Caco-2 (cell line): ENCODE measurements around the gene TAF1D. TPM values are rescaled to one million over a fixed set of nuclear protein-coding genes. Genes with fewer than 3 reads are reported as not detected.
A peak's percentile ranks its signal among the peaks of the same experiment; 100 is the strongest.
"Not testable (repeated sequence)": the region's sequence is repeated elsewhere in the genome, so short reads cannot be mapped to it uniquely, and the experiment has no call there.

Experiments
- BruUV-seq: library from RNA; stranded (reverse); fragments of 400-500 nt; replicated peaks from 2 replicates; lab custom pipeline; 2021; lab: Mats Ljungman, UMichigan
- CTCF ChIA-PET: fragments of 300-600 bp; sonication (Branson Sonifier 250); formaldehyde crosslinking; loops from one replicate; lab custom pipeline; 2022; ENCODE audit warnings: antibody characterized with exemption; lab: Charles Lee
- POLR2A ChIA-PET: fragments of 300-600 bp; sonication (Branson Sonifier 250); formaldehyde crosslinking; loops from one replicate; lab custom pipeline; 2022; ENCODE audit warnings: antibody characterized with exemption; lab: Charles Lee
- DNase-seq, 2 experiments: peaks; one replicate each; pipeline versions ENCODE4 v3.0.0 to v3.0.0-alpha.2; 2020 to 2022
- H3K27me3 ChIP-seq: replicated peaks from 2 replicates; pipeline ENCODE4 v1.6.0; 2011; ENCODE audit warnings: low read length; ENCODE audit not compliant: control insufficient read depth, insufficient read depth
- H3K36me3 ChIP-seq: 2 replicates; pipeline ENCODE4 v1.5.1; 2011; ENCODE audit warnings: low read length; ENCODE audit not compliant: control insufficient read depth, insufficient read depth
- H3K4me1 ChIP-seq: fragments of 250-450 bp; sonication (Bioruptor Pico); 2 replicates; pipeline ENCODE4 v1.5.1; 2020; ENCODE audit warnings: mild to moderate bottlenecking
- H3K4me3 ChIP-seq: 2 replicates; pipeline ENCODE4 v1.5.1; 2011; ENCODE audit warnings: low read depth, mild to moderate bottlenecking, control low read depth, low read length
- H3K9me3 ChIP-seq: fragments of 250-450 bp; sonication (Bioruptor Pico); 2 replicates; pipeline ENCODE4 v1.5.1; 2020; ENCODE audit warnings: mild to moderate bottlenecking, moderate library complexity
- H3K27ac Mint-ChIP-seq: one replicate; pipeline ENCODE4 v1.8.0; 2022; ENCODE audit warnings: mixed read lengths; ENCODE audit not compliant: unreplicated experiment
- H3K27me3 Mint-ChIP-seq: one replicate; pipeline ENCODE4 v1.8.0; 2022; ENCODE audit warnings: mixed read lengths; ENCODE audit not compliant: insufficient read depth, unreplicated experiment
- H3K36me3 Mint-ChIP-seq: one replicate; pipeline ENCODE4 v1.8.0; 2022; ENCODE audit warnings: mild to moderate bottlenecking, mixed read lengths; ENCODE audit not compliant: insufficient read depth, unreplicated experiment
- H3K4me1 Mint-ChIP-seq: one replicate; pipeline ENCODE4 v1.8.0; 2022; ENCODE audit warnings: low read depth, mixed read lengths; ENCODE audit not compliant: unreplicated experiment
- H3K4me3 Mint-ChIP-seq: one replicate; pipeline ENCODE4 v1.8.0; 2022; ENCODE audit warnings: mild to moderate bottlenecking, moderate library complexity, mixed read lengths; ENCODE audit not compliant: unreplicated experiment
- H3K9me3 Mint-ChIP-seq: one replicate; pipeline ENCODE4 v1.8.0; 2022; ENCODE audit warnings: mixed read lengths; ENCODE audit not compliant: unreplicated experiment
- intact Hi-C: fragments of 100-400 bp; cut with micrococcal nuclease; formaldehyde crosslinking; loops from one replicate; pipeline ENCODE4 v1.10.0; 2022; ENCODE audit not compliant: unreplicated experiment
- total RNA-seq: library from RNA; stranded (reverse); gene quantifications from 2 replicates; pipeline ENCODE4 v1.2.3, GENCODE V29; 2022
- TF ChIP-seq, protein P1 (sequence below), 2 experiments: fragments of 200-600 bp in 1 of 2; IDR thresholded peaks; 1 replicate in 1 of 2; 2 replicates in 1 of 2; pipeline versions ENCODE4 v1.5.1 to v1.8.0; 2011 to 2022; ENCODE audit warnings: antibody characterized with exemption in 1 of 2, control low read depth in 1 of 2, inconsistent platforms in 1 of 2, low read depth in 1 of 2, low read length in 1 of 2, mild to moderate bottlenecking in 1 of 2, moderate library complexity in 1 of 2; ENCODE audit not compliant: insufficient read depth in 1 of 2, severe bottlenecking in 1 of 2, unreplicated experiment in 1 of 2

TAF1D gene
- total RNA-seq, 1 experiment from 2014 or later = 354 TPM

DNA sequence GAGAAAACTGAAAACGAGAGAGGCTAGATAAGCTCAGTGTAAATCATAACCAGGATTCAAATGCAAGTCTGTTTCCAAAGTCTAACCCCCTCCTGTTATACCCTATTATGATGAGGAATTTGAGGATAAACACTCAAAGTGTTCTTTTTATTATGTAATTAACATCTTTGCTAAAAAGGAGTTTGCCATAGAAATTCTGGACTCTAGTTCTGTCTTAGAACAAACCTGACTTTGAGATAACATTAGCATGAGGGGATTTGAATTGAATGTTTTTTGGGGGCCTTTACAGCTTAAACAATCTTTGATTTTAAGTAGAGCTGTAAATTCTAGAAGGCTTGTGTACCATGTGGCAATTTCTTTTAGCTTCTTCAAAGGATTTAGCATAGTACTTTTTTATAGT lies 9.7 kb upstream of the TAF1D start:
- intact Hi-C loops = no loop called here
- peaks cover 12% of the 10 kb centered on the region for H3K4me1 Mint-ChIP-seq
- H3K36me3 ChIP-seq = peaks cover 2% of the 10 kb centered on the region
- H3K27me3 ChIP-seq = no peaks in the 10 kb centered on the region
- H3K9me3 ChIP-seq = no peaks in the 10 kb centered on the region
- TF ChIP-seq, protein P1, sequence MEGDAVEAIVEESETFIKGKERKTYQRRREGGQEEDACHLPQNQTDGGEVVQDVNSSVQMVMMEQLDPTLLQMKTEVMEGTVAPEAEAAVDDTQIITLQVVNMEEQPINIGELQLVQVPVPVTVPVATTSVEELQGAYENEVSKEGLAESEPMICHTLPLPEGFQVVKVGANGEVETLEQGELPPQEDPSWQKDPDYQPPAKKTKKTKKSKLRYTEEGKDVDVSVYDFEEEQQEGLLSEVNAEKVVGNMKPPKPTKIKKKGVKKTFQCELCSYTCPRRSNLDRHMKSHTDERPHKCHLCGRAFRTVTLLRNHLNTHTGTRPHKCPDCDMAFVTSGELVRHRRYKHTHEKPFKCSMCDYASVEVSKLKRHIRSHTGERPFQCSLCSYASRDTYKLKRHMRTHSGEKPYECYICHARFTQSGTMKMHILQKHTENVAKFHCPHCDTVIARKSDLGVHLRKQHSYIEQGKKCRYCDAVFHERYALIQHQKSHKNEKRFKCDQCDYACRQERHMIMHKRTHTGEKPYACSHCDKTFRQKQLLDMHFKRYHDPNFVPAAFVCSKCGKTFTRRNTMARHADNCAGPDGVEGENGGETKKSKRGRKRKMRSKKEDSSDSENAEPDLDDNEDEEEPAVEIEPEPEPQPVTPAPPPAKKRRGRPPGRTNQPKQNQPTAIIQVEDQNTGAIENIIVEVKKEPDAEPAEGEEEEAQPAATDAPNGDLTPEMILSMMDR (IDR thresholded peaks at IDR 0.05; ENCODE audit: insufficient read depth in 1 of 2, low read depth in 1 of 2, low read length in 1 of 2, severe bottlenecking in 1 of 2, unreplicated experiment in 1 of 2) = no peak
- DNase-seq = no peak
- H3K4me1 ChIP-seq = peaks cover 4% of the 10 kb centered on the region
- no peak overlapping the region for H3K4me3 Mint-ChIP-seq
- BruUV-seq = no TSS peak
- no peaks in the 10 kb centered on the region for H3K27me3 Mint-ChIP-seq
- no peaks in the 10 kb centered on the region for H3K9me3 Mint-ChIP-seq
- no peak overlapping the region for H3K4me3 ChIP-seq
- ChIA-PET CTCF (interaction anchor here (0.6 to 0.7 kb wide), 2 partner anchors 14 to 33 kb away, joined by 3 to 10 read pairs; partner anchors contain the start of gene MED17), POLR2A (interaction anchor here (0.6 to 1.3 kb wide), 3 partner anchors 9 to 33 kb away, joined by 6 to 8 read pairs (median 7); partner anchors contain the start of genes C11orf54, MED17 and TAF1D)
- no peaks in the 10 kb centered on the region for H3K36me3 Mint-ChIP-seq
- H3K27ac Mint-ChIP-seq = no peak overlapping the region

DNA sequence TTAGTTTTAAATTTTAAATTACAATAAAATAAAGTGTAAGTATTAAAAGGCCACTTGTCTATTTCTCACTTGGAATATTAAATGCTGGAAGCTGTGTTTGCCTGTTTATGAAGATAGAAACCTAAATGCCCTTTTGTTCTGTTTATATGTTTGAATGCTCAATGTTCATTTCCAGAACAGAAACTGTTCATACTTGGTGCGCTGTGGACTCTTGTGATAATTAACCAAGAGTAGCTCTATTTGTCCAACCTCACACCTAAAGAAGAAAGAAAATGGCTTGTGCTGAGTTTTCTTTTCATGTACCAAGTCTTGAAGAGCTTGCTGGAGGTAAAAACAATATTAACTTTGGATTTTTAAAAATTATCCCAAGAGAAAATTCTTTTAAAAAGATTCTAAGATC lies 5.8 kb upstream of the TAF1D start:
- Mint-ChIP-seq H3K4me3 (no peak overlapping the region), H3K27me3 (no peaks in the 10 kb centered on the region), H3K4me1 (peaks cover 32% of the 10 kb centered on the region), H3K36me3 (peaks cover 3% of the 10 kb centered on the region), H3K9me3 (no peaks in the 10 kb centered on the region), H3K27ac (no peak overlapping the region)
- POLR2A ChIA-PET = no interaction called here
- intact Hi-C loops = no loop called here
- TF ChIP-seq, protein P1 (IDR thresholded peaks at IDR 0.05; ENCODE audit: insufficient read depth in 1 of 2, low read depth in 1 of 2, low read length in 1 of 2, severe bottlenecking in 1 of 2, unreplicated experiment in 1 of 2) = no peak
- DNase-seq = no peak
- peaks cover 20% of the 10 kb centered on the region for H3K4me1 ChIP-seq
- H3K27me3 ChIP-seq = no peaks in the 10 kb centered on the region
- H3K36me3 ChIP-seq = peaks cover 6% of the 10 kb centered on the region
- H3K9me3 ChIP-seq = no peaks in the 10 kb centered on the region
- CTCF ChIA-PET = interaction anchor here (1.2 kb wide), 1 partner anchor 37 kb away, joined by 4 read pairs; the partner anchor contains the start of gene MED17
- no peak overlapping the region for H3K4me3 ChIP-seq
- no TSS peak for BruUV-seq

DNA sequence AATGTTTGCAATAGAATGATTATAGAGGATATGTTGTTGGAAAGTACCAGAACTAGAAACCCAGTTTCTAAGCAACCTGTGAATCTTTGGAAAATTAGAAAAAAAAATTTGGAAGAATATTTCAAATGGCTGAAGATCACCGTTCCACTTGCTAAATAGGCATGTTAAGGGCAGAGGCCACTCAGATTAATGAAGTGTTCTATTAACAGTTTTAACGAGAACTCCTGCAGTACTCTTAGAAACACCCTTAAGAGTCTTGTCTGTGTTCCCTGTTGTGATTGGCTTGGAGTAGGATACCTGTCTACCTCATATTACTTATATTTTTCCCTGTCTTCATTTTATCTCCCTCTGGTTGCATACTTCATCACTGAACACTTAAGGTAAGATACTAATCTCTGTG lies 4.8 kb upstream of the TAF1D start:
- no TSS peak for BruUV-seq
- no peaks in the 10 kb centered on the region for H3K27me3 ChIP-seq
- H3K9me3 Mint-ChIP-seq = no peaks in the 10 kb centered on the region
- H3K36me3 ChIP-seq = peaks cover 6% of the 10 kb centered on the region
- intact Hi-C loops = no loop called here
- no peaks in the 10 kb centered on the region for H3K27me3 Mint-ChIP-seq
- H3K4me1 ChIP-seq = peaks cover 20% of the 10 kb centered on the region
- DNase-seq = no peak
- TF ChIP-seq, protein P1 (IDR thresholded peaks at IDR 0.05; ENCODE audit: insufficient read depth in 1 of 2, low read depth in 1 of 2, low read length in 1 of 2, severe bottlenecking in 1 of 2, unreplicated experiment in 1 of 2) = no peak
- peaks cover 13% of the 10 kb centered on the region for H3K36me3 Mint-ChIP-seq
- ChIA-PET POLR2A (interaction anchor here (0.5 to 1.2 kb wide), 3 partner anchors 16 to 134 kb away, joined by 3 to 6 read pairs (median 4); partner anchors contain the start of gene MED17), CTCF (interaction anchor here (0.8 kb wide), 1 partner anchor 38 kb away, joined by 7 read pairs; the partner anchor contains the start of gene MED17)
- peaks cover 29% of the 10 kb centered on the region for H3K4me1 Mint-ChIP-seq
- H3K27ac Mint-ChIP-seq = peak overlapping the region; percentile 1
- H3K4me3 ChIP-seq = no peak overlapping the region
- no peaks in the 10 kb centered on the region for H3K9me3 ChIP-seq
- peak overlapping the region; percentile 50 for H3K4me3 Mint-ChIP-seq

DNA sequence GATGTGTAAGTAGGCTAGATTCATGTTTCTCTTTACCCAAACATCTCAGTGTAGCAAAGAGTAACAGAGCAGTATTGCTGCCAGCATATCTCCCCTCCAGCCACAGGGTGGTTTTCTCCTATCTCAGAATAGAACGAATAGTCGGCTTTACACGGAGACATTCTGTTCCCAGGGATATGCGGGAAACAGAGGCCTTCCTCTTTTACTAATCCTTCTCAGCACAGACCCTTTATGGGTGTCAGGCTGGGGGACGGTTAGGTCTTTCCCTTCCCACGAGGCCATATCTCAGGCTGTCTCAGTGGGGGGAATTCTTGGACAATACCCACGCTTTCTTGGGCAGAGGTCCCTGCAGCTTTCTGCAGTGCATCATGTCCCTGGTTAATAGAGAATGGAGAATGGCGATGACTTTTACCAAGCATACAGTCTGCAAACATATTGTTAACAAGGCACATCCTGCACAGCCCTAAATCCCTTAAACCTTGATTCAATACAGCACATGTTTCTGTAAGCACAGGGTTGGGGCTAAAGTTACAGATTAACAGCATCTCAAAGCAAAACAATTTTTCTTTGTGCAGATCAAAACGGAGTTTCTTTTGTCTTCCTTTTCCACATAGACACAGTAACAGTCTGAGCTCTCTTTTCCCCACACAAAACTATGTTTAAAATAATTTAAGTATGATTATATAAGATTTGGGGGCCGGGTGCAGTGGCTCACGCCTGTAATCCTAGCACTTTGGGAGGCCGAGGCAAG lies 3.9 kb upstream of the TAF1D start:
- Mint-ChIP-seq H3K4me1 (peaks cover 25% of the 10 kb centered on the region), H3K27ac (peak overlapping the region; percentile 1), H3K4me3 (peak overlapping the region; percentile 50), H3K36me3 (peaks cover 23% of the 10 kb centered on the region)
- BruUV-seq, H3K9me3 Mint-ChIP-seq, H3K9me3 ChIP-seq, H3K27me3 Mint-ChIP-seq, H3K27me3 ChIP-seq, H3K36me3 ChIP-seq: not testable (repeated sequence)
- peak in 1 of 2 experiments; percentile 69 for DNase-seq
- intact Hi-C loops = loop anchor here (1.0 kb wide), 3 partner anchors 21 to 39 kb away; partner anchors contain the start of gene MED17
- H3K4me1 ChIP-seq = peaks cover 20% of the 10 kb centered on the region
- peak overlapping the region; percentile 24 for H3K4me3 ChIP-seq
- CTCF ChIA-PET = interaction anchor here (0.8 kb wide), 1 partner anchor 39 kb away, joined by 7 read pairs; the partner anchor contains the start of gene MED17
- POLR2A ChIA-PET = interaction anchor here (0.6 to 1.2 kb wide), 2 partner anchors 39 to 133 kb away, joined by 3 to 6 read pairs; partner anchors contain the start of gene MED17
